Activated naive CD8-positive, alpha-beta T cell treated with anti-CD3 and anti-CD28 coated beads for 36 hours (primary cell): ENCODE measurements around the gene CRCP. TPM values are rescaled to one million over a fixed set of nuclear protein-coding genes. Genes with fewer than 3 reads are reported as not detected.
"Not testable (repeated sequence)": the region's sequence is repeated elsewhere in the genome, so short reads cannot be mapped to it uniquely, and the experiment has no call there.

ENCODE experiments used
- DNase-seq: peaks from one replicate; pipeline ENCODE4 v3.0.0; 2021
- H3K27ac Mint-ChIP-seq: one replicate; pipeline ENCODE4 v1.8.0; 2022; ENCODE audit warnings: mild to moderate bottlenecking, moderate library complexity, mixed read lengths
- H3K27me3 Mint-ChIP-seq: one replicate; pipeline ENCODE4 v1.8.0; 2022; ENCODE audit warnings: mild to moderate bottlenecking, mixed read lengths
- H3K36me3 Mint-ChIP-seq: one replicate; pipeline ENCODE4 v1.8.0; 2021; ENCODE audit warnings: mild to moderate bottlenecking, mixed read lengths
- H3K4me1 Mint-ChIP-seq: one replicate; pipeline ENCODE4 v1.8.0; 2021; ENCODE audit warnings: mixed read lengths
- H3K4me3 Mint-ChIP-seq: one replicate; pipeline ENCODE4 v1.8.0; 2022; ENCODE audit warnings: mild to moderate bottlenecking, moderate library complexity, mixed read lengths
- H3K9me3 Mint-ChIP-seq: one replicate; pipeline ENCODE4 v1.8.0; 2022; ENCODE audit warnings: mixed read lengths
- total RNA-seq, 2 experiments: library from RNA; stranded (reverse); gene quantifications; one replicate each; pipeline ENCODE4 v1.2.3, GENCODE V29; 2021

Gene CRCP
- total RNA-seq, 2 experiments from 2014 or later = 33.8 to 34.8 TPM

- H3K4me1 Mint-ChIP-seq = peaks cover 3% of the 10 kb centered on the region
- H3K27me3 Mint-ChIP-seq = no peaks in the 10 kb centered on the region
- H3K9me3 Mint-ChIP-seq = peaks cover 3% of the 10 kb centered on the region
- DNase-seq = no peak
- no peak overlapping the region for H3K27ac Mint-ChIP-seq
- H3K36me3 Mint-ChIP-seq = peaks cover 17% of the 10 kb centered on the region
- no peak overlapping the region for H3K4me3 Mint-ChIP-seq
Measured at GRCh38 chr7:66163186-66163610, 48.6 kb downstream of the CRCP start.

DNA sequence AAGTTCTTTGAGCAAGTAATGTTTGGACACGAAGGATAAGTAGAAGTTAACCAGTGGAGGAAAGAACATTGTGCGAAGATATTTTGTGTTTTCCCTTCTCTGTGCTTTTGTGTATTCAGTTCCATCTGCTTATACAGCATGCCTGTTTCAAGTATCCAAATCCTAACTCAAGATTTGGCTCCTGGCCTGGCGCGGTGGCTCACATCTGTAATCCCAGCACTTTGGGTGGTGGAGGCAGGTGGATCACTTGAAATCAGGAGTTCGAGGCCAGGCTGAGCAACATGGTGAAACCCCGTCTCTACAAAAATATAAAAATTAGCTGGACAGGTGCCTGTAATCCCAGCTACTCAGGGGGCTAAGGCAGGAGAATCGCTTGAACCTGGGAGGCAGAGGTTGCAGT is 49.7 kb downstream of the CRCP start:
- Mint-ChIP-seq H3K4me1 (peaks cover 4% of the 10 kb centered on the region), H3K9me3 (no peaks in the 10 kb centered on the region), H3K27ac (no peak overlapping the region), H3K36me3 (peaks cover 6% of the 10 kb centered on the region), H3K4me3 (no peak overlapping the region), H3K27me3 (no peaks in the 10 kb centered on the region)
- DNase-seq = no peak

DNA sequence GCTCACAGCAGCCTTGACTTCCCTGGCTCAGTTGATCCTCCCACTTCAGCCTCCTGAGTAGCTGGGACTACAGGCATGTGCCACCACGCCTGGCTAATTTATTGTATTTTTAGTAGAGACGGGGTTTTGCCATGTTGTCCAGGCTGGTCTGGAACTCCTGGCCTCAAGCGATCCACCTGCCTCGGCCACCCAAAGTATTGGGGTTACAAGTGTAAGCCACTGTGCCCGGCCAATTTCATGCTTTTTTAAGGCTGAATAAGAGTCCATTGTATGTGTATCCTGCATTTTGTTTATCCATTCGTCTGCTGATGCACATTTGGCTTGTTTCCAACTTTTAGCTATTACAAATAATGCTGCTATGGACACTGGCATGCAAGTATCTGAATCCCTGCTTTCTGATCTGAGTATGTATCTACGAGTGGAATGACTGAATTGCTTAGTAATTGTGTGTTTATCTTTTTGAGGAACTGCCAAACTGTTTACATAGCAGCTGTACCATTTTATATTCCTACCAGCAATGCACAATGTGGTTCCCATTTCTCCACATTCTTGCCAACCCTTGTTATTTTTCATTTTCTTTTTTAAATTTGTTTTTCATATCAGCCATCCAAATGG is 53.2 kb downstream of the CRCP start:
- H3K4me3 Mint-ChIP-seq = no peak overlapping the region
- H3K27me3 Mint-ChIP-seq = no peaks in the 10 kb centered on the region
- no peaks in the 10 kb centered on the region for H3K9me3 Mint-ChIP-seq
- peaks cover 4% of the 10 kb centered on the region for H3K4me1 Mint-ChIP-seq
- DNase-seq = no peak
- H3K27ac Mint-ChIP-seq = no peak overlapping the region
- H3K36me3 Mint-ChIP-seq = no peaks in the 10 kb centered on the region

- no peaks in the 10 kb centered on the region for H3K27me3 Mint-ChIP-seq
- no peaks in the 10 kb centered on the region for H3K9me3 Mint-ChIP-seq
- no peak overlapping the region for H3K27ac Mint-ChIP-seq
- DNase-seq = no peak
- no peaks in the 10 kb centered on the region for H3K36me3 Mint-ChIP-seq
- no peak overlapping the region for H3K4me3 Mint-ChIP-seq
- peaks cover 7% of the 10 kb centered on the region for H3K4me1 Mint-ChIP-seq
Measured at GRCh38 chr7:66169616-66170015, 55.0 kb downstream of the CRCP start.

GRCh38 chr7:66170309-66171231 is 55.9 kb downstream of the CRCP start:
- Mint-ChIP-seq H3K27me3 (no peaks in the 10 kb centered on the region), H3K9me3 (no peaks in the 10 kb centered on the region), H3K4me3 (no peak overlapping the region), H3K27ac (no peak overlapping the region), H3K36me3 (no peaks in the 10 kb centered on the region), H3K4me1 (peaks cover 7% of the 10 kb centered on the region)
- no peak for DNase-seq

GRCh38 chr7:66172536-66173401 is 58.1 kb downstream of the CRCP start:
- H3K4me3 Mint-ChIP-seq, H3K27me3 Mint-ChIP-seq, H3K27ac Mint-ChIP-seq, H3K4me1 Mint-ChIP-seq, H3K9me3 Mint-ChIP-seq, H3K36me3 Mint-ChIP-seq: not testable (repeated sequence)
- peak; percentile 7 for DNase-seq

GRCh38 chr7:66173856-66174255 is 59.2 kb downstream of the CRCP start:
- no peaks in the 10 kb centered on the region for H3K27me3 Mint-ChIP-seq
- no peak for DNase-seq
- no peak overlapping the region for H3K27ac Mint-ChIP-seq
- H3K36me3 Mint-ChIP-seq = no peaks in the 10 kb centered on the region
- H3K4me1 Mint-ChIP-seq = peaks cover 3% of the 10 kb centered on the region
- H3K4me3 Mint-ChIP-seq = no peak overlapping the region
- H3K9me3 Mint-ChIP-seq = no peaks in the 10 kb centered on the region

- H3K9me3 Mint-ChIP-seq, H3K4me1 Mint-ChIP-seq, H3K36me3 Mint-ChIP-seq, DNase-seq, H3K27me3 Mint-ChIP-seq, H3K27ac Mint-ChIP-seq, H3K4me3 Mint-ChIP-seq: not testable (repeated sequence)
Measured at GRCh38 chr7:66175006-66175405, 60.4 kb downstream of the CRCP start.

- Mint-ChIP-seq H3K4me3 (no peak overlapping the region), H3K9me3 (no peaks in the 10 kb centered on the region), H3K27ac (no peak overlapping the region), H3K36me3 (no peaks in the 10 kb centered on the region), H3K4me1 (peaks cover 3% of the 10 kb centered on the region), H3K27me3 (no peaks in the 10 kb centered on the region)
- DNase-seq = no peak
Measured at GRCh38 chr7:66176914-66177313, 62.3 kb downstream of the CRCP start.

GRCh38 chr7:66178258-66178657 is 63.6 kb downstream of the CRCP start:
- Mint-ChIP-seq H3K9me3 (no peaks in the 10 kb centered on the region), H3K36me3 (no peaks in the 10 kb centered on the region), H3K4me3 (no peak overlapping the region), H3K27me3 (no peaks in the 10 kb centered on the region), H3K4me1 (no peaks in the 10 kb centered on the region), H3K27ac (no peak overlapping the region)
- DNase-seq = no peak

DNA sequence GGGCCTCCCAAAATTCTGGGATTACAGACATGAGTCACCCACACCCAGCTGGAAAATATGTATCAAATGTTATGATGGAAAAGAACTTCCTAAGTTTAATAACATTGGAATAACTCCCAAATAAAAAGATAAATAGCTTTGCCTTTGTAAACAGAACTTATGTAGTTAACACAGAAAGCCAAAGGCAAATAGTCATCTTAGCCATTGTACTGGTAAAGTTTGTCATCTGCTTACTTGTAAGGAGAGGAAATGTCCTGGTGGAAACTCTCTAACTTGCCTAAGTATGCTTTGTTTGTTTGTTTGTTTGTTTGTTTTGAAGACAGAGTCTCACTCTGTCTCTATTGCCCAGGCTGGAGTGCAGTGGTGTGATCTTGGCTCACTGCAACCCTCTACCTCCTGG is 66.7 kb downstream of the CRCP start:
- Mint-ChIP-seq H3K27ac (no peak overlapping the region), H3K9me3 (peaks cover 3% of the 10 kb centered on the region), H3K36me3 (peaks cover 3% of the 10 kb centered on the region), H3K27me3 (no peaks in the 10 kb centered on the region), H3K4me3 (no peak overlapping the region), H3K4me1 (no peaks in the 10 kb centered on the region)
- no peak for DNase-seq

DNA sequence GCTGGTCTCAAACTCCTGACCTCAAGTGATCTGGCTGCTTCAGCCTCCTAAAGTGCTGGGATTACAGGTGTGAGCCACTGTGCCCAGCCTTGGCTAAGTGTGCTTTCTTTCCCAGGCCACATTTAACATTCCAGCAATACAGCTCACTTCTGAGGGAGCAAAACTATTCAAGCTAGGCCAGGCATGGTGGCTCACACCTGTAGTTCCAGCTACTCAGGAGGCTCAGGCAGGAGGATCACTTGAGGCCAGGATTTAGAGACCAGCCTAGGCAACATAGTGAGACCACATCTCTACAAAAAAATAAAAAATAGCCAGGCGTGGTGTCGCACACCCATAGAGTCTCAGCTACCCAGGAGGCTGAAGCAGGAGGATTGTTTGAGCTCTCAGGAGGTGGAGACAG is 67.2 kb downstream of the CRCP start:
- Mint-ChIP-seq H3K36me3 (peaks cover 3% of the 10 kb centered on the region), H3K27me3 (no peaks in the 10 kb centered on the region), H3K4me3 (no peak overlapping the region), H3K9me3 (peaks cover 3% of the 10 kb centered on the region), H3K4me1 (no peaks in the 10 kb centered on the region), H3K27ac (no peak overlapping the region)
- DNase-seq = no peak

DNA sequence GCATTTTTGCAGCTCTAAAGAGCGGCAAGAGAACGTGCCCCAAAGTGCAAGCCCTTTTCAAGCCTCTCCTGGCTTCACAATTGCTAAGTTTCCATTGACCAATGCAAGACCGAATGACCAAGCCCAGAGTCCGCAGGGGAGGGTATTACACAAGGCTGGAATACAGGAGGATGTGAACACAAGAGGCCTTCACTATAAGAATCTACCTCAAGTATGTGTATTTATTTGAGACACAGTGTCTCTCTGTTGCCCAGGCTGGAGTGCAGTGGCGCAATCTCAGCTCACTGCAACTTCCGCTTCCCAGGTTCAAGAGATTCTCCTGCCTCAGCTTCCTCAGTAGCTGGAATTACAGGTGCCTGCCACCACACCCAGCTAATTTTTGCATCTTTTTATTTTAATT is 68.3 kb downstream of the CRCP start:
- no peak overlapping the region for H3K4me3 Mint-ChIP-seq
- no peaks in the 10 kb centered on the region for H3K27me3 Mint-ChIP-seq
- peaks cover 3% of the 10 kb centered on the region for H3K36me3 Mint-ChIP-seq
- H3K27ac Mint-ChIP-seq = no peak overlapping the region
- peaks cover 3% of the 10 kb centered on the region for H3K9me3 Mint-ChIP-seq
- no peak for DNase-seq
- no peaks in the 10 kb centered on the region for H3K4me1 Mint-ChIP-seq

GRCh38 chr7:66183700-66184099 is 69.1 kb downstream of the CRCP start:
- DNase-seq = no peak
- Mint-ChIP-seq H3K4me1 (no peaks in the 10 kb centered on the region), H3K27ac (no peak overlapping the region), H3K36me3 (peaks cover 3% of the 10 kb centered on the region), H3K27me3 (no peaks in the 10 kb centered on the region), H3K4me3 (no peak overlapping the region), H3K9me3 (peaks cover 3% of the 10 kb centered on the region)

GRCh38 chr7:66185680-66186187 is 71.1 kb downstream of the CRCP start:
- no peak overlapping the region for H3K27ac Mint-ChIP-seq
- peaks cover 3% of the 10 kb centered on the region for H3K9me3 Mint-ChIP-seq
- H3K4me1 Mint-ChIP-seq = no peaks in the 10 kb centered on the region
- no peaks in the 10 kb centered on the region for H3K27me3 Mint-ChIP-seq
- peaks cover 3% of the 10 kb centered on the region for H3K36me3 Mint-ChIP-seq
- no peak for DNase-seq
- no peak overlapping the region for H3K4me3 Mint-ChIP-seq
